GM12872 (cell line): Measurements from ENCODE around the gene OR10V1.

Source experiments
- CTCF ChIP-seq: IDR thresholded peaks from 3 replicates; pipeline ENCODE4 v1.5.1; 2011; ENCODE audit warnings: low read depth, mild to moderate bottlenecking, low read length, moderate library complexity; ENCODE audit not compliant: insufficient read depth

OR10V1 gene

DNA sequence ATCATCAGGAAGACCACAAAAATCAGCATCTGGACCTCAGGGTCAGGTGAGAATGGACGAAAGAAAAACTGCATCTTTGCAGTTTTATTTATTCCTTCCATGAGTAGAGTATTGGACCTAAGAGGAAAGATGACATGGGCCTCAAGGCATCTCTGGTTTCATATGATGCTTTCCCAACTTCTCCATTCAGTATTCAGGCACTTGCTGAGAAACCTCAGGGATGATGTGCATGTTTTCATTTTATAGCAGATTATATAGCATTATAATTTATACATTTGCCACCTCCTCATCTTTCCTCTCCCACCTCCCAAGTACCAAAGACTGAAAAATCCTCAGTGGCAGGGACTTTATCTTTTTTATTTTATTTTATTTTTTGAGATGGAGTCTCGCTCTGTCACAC, at the start of gene OR10V1:
OR10V1 (minus strand) TSS at position 101 of the 400 bp plus-strand sequence; CDS start at position 101, 0 bp downstream.
- TF ChIP-seq CTCF = no peak

GRCh38 chr11:59761993-59762392, 48.3 kb upstream of the OR10V1 start:
- TF ChIP-seq CTCF = no peak

DNA sequence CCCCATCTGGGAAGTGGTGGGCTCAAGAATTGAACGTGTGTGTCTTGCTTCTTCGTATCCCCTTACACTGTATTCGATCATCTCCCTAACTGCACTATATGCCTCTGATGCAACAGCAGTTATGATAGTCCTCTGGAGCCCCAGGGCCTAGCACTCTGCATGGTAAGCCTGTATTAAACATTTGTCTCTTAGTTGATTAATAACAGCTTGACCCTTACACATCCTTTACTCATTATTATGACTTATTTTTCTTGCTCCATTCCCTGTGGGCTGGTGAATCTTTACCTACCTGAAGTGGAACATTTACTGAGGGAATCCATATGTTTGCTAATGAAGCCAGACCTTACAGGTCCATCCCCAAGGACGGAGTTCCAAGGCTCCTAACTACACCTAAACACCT, 47.1 kb upstream of the OR10V1 start:
- TF ChIP-seq CTCF = no peak

DNA sequence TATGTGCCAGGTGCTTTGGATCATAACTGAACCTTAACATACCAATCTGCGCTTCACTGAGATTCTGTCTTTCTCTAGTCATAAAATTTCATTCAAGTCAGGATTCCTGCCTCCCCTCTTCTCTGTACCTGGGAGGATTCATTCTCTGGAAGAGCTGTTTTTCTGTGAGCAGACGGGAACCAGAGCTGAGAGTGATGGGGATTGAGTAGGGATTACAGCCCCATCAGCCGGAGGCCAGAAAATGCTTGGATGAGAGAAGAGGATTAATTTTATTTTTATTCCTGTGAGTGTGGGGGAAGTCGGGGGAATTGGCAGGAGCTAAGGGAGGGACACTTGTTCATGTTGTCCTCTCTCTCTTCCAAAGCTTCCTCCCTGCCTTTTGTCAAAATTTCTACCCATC, 46.3 kb upstream of the OR10V1 start:
- no peak for TF ChIP-seq CTCF

- TF ChIP-seq CTCF = no peak
Measured at GRCh38 chr11:59758401-59759037, 44.9 kb upstream of the OR10V1 start.

GRCh38 chr11:59756845-59757244, 43.2 kb upstream of the OR10V1 start:
- no peak for TF ChIP-seq CTCF

- TF ChIP-seq CTCF = no peak
Measured at GRCh38 chr11:59756558-59756840, 42.9 kb upstream of the OR10V1 start.
